OCI-LY3 (cell line): ENCODE results near the gene PNPLA2.

Source experiments
- EZH2phosphoT487 ChIP-seq: fragments of 200-600 bp; shearing (Covaris generic); IDR thresholded peaks from 2 replicates; pipeline ENCODE4 v1.6.1; 2018; ENCODE audit warnings: antibody characterized with exemption, mixed run types, low read depth
- TF ChIP-seq, protein P1 (sequence below): fragments of 200-600, 300-600 bp; sonication (generic); IDR thresholded peaks from 2 replicates; pipeline ENCODE4 v1.5.1; 2014; ENCODE audit warnings: antibody characterized with exemption, low read length, low read depth

DNA sequence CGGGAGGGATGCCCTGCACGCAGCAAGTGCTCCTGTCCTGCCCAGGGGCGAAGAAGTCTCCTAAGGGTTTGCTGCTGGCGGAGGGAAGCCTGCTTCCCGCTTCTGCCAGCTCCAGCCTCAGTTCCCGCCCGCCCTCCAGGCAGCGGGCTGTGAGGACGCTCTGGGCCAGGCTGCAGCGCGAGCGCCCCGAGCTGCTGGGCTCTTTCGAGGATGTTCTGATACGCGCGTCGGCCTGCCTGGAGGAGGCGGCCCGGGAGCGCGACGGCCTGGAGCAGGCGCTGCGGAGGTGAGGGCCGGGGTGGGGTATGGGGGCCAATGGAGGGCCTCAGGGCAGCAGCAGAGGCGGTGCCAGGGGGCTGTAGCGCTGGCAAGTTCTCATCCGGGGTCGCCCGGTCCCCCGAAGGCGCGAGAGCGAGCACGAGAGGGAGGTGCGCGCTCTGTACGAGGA lies 11.2 kb downstream of the PNPLA2 start:
- TF ChIP-seq, protein P1, sequence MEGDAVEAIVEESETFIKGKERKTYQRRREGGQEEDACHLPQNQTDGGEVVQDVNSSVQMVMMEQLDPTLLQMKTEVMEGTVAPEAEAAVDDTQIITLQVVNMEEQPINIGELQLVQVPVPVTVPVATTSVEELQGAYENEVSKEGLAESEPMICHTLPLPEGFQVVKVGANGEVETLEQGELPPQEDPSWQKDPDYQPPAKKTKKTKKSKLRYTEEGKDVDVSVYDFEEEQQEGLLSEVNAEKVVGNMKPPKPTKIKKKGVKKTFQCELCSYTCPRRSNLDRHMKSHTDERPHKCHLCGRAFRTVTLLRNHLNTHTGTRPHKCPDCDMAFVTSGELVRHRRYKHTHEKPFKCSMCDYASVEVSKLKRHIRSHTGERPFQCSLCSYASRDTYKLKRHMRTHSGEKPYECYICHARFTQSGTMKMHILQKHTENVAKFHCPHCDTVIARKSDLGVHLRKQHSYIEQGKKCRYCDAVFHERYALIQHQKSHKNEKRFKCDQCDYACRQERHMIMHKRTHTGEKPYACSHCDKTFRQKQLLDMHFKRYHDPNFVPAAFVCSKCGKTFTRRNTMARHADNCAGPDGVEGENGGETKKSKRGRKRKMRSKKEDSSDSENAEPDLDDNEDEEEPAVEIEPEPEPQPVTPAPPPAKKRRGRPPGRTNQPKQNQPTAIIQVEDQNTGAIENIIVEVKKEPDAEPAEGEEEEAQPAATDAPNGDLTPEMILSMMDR, result no peak
- TF ChIP-seq EZH2phosphoT487, result no peak
